Lower leg skin (tissue), 4 donors: Measurements from ENCODE around the gene MEIKIN. TPM values are rescaled to one million over a fixed set of nuclear protein-coding genes. Genes with fewer than 3 reads are reported as not detected.

Source experiments
- DNase-seq, 2 donors: peaks; one replicate each; pipeline ENCODE4 v3.0.0-alpha.2; 2019; ENCODE audit warnings: low spot score in 2 of 2
- H3K4me3 ChIP-seq: fragments of 200-600 bp; sonication (generic); 2 replicates; pipeline ENCODE4 v1.5.1; 2017; ENCODE audit warnings: mild to moderate bottlenecking, low read depth; ENCODE audit not compliant: poor library complexity, severe bottlenecking
- POLR2A ChIP-seq, 2 donors: fragments of 450-650 bp; IDR thresholded peaks; one replicate each; pipeline ENCODE4 v1.6.1; 2016 to 2017; ENCODE audit warnings: antibody characterized with exemption in 2 of 2, mild to moderate bottlenecking in 1 of 2, moderate library complexity in 1 of 2
- WGBS, 2 donors: methylation state at CpG; one replicate each; pipeline ENCODE4 v1.1.5; 2018; 5-methylcytosine and 5-hydroxymethylcytosine counted together
- intact Hi-C: fragments of 100-400 bp; cut with DNase I; formaldehyde crosslinking; loops from one replicate; pipeline ENCODE4 v1.15.0; 2023; ENCODE audit warnings: low total_unique reads
- total RNA-seq, 4 donors: library from RNA; depleted of rRNA; stranded (reverse); fragments of >200 nt; gene quantifications; one replicate each; pipeline ENCODE4 v1.1.0, GENCODE V29; 2016
- TF ChIP-seq, protein P1 (sequence below), 3 donors: fragments of 450-650 bp; IDR thresholded peaks; one replicate each; pipeline ENCODE4 v1.5.1; 2016; ENCODE audit warnings: antibody characterized with exemption in 3 of 3, mild to moderate bottlenecking in 3 of 3, moderate library complexity in 2 of 3

MEIKIN gene
- total RNA-seq, 4 donors from 2014 or later, result not detected

GRCh38 chr5:131818001-131818724, 127.3 kb downstream of the MEIKIN start:
- intact Hi-C loops, result no loop called here
- no peak for TF ChIP-seq POLR2A (IDR thresholded peaks at IDR 0.05)
- no peak overlapping the region for H3K4me3 ChIP-seq
- DNase-seq, result no peak
- WGBS, 2 donors, result 90 to 91% methylated on average over 2 of the region's 2 CpGs

GRCh38 chr5:131814990-131815389, 130.5 kb downstream of the MEIKIN start:
- no peak for TF ChIP-seq POLR2A (IDR thresholded peaks at IDR 0.05)
- TF ChIP-seq, protein P1, sequence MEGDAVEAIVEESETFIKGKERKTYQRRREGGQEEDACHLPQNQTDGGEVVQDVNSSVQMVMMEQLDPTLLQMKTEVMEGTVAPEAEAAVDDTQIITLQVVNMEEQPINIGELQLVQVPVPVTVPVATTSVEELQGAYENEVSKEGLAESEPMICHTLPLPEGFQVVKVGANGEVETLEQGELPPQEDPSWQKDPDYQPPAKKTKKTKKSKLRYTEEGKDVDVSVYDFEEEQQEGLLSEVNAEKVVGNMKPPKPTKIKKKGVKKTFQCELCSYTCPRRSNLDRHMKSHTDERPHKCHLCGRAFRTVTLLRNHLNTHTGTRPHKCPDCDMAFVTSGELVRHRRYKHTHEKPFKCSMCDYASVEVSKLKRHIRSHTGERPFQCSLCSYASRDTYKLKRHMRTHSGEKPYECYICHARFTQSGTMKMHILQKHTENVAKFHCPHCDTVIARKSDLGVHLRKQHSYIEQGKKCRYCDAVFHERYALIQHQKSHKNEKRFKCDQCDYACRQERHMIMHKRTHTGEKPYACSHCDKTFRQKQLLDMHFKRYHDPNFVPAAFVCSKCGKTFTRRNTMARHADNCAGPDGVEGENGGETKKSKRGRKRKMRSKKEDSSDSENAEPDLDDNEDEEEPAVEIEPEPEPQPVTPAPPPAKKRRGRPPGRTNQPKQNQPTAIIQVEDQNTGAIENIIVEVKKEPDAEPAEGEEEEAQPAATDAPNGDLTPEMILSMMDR (IDR thresholded peaks at IDR 0.05), result no peak
- WGBS, 2 donors, result 48 to 61% methylated on average over 2 of the region's 2 CpGs
- no peak overlapping the region for H3K4me3 ChIP-seq
- intact Hi-C loops, result no loop called here
- no peak for DNase-seq

GRCh38 chr5:131812371-131813160, 132.9 kb downstream of the MEIKIN start:
- no peak for DNase-seq
- WGBS, 2 donors, result 77 to 84% methylated on average over 4 of the region's 4 CpGs

GRCh38 chr5:131810510-131811249, 134.8 kb downstream of the MEIKIN start:
- DNase-seq, result no peak
- intact Hi-C loops, result no loop called here
- TF ChIP-seq, protein P1 (IDR thresholded peaks at IDR 0.05), result no peak
- no peak for TF ChIP-seq POLR2A (IDR thresholded peaks at IDR 0.05)
- no peak overlapping the region for H3K4me3 ChIP-seq
- WGBS, 2 donors, result 24 to 28% methylated on average over 3 of the region's 3 CpGs

More at GRCh38 chr5:131812371-131813160, 132.9 kb downstream of the MEIKIN start:
- no peak overlapping the region for H3K4me3 ChIP-seq
- intact Hi-C loops, result no loop called here
- TF ChIP-seq, protein P1 (IDR thresholded peaks at IDR 0.05), result no peak
- no peak for TF ChIP-seq POLR2A (IDR thresholded peaks at IDR 0.05)

DNA sequence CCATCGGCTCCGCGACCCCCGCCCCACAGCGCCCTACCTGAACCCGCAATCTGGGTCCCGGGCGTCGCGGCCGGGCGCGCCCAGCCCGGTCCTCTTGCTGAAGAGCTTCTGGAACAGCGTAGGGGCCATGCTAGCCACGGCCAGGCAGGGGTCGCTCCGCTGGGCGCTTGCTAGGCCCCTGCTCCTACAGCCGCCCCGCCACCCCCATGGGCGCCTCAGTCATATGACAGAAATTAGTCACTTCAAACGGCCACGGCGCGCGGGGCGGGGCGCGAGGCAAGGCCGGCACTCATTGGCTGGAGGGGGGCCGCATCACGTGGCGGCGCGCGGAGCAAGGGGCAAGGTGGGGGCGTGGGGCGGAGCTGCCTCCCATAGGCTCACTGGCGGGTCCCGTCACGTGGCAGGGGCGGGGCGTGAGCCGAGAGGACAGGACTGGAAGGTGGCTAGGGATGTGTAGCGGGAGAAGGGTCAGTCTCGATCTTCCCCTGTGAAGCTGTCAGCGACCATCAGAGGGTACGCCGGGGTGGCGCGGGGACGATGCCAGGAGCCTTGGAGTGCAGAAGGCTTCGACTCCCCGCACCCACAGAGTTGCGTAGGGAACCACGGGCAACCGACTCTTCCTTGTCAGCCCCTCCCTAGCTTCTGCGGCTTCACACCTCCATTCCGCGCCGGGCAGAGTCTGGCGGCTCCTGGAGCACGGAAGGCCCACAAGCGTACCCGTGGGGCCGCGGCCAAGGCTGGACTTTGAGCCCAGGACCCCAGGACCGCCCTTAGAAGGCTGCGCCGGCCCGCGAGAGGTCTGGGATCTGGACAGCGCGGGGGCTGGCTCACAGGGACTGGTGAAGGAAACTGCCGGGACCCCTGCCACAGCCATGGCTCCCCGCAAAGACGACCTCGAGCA, 148.4 kb downstream of the MEIKIN start, which contains the start of gene FNIP1:
Gene FNIP1, minus strand, starts transcription at position 225 of the 901 bp plus-strand sequence. Its CDS starts 96 bp downstream, at position 129.
- TF ChIP-seq, protein P1 (IDR thresholded peaks at IDR 0.05), result no peak
- TF ChIP-seq POLR2A (IDR thresholded peaks at IDR 0.05), result peak in 1 of 2 donors; percentile 96
- WGBS, 2 donors, result 1% methylated on average over 51 to 77 of the region's 79 CpGs
- DNase-seq, result peak; percentile 100
- intact Hi-C loops, result no loop called here
- H3K4me3 ChIP-seq, result peak within 1 kb of the TSS; percentile 89
